SK-N-SH (cell line): ENCODE measurements around the gene ARMC7. TPM values are rescaled to one million over a fixed set of nuclear protein-coding genes. Genes with fewer than 3 reads are reported as not detected.

Experiments
- CTCF ChIA-PET: fragments of 300-600, 350-600 bp; formaldehyde crosslinking; extraction: SDS; loops from one replicate; lab custom pipeline; 2021; lab: Yijun Ruan, JAX
- POLR2A ChIA-PET: fragments of 350-600 bp; sonication (Branson Sonifier 250); formaldehyde crosslinking; extraction: SDS; loops from one replicate; lab custom pipeline; 2020; ENCODE audit warnings: antibody characterized with exemption, inconsistent platforms; lab: Yijun Ruan, JAX
- DNase-seq: peaks from one replicate; pipeline ENCODE4 v3.0.0; 2012
- H2AFZ ChIP-seq: fragments of 200-600 bp; sonication (generic); 2 replicates; pipeline ENCODE4 v1.8.1; 2016; ENCODE audit warnings: antibody characterized with exemption, mild to moderate bottlenecking, low read depth
- H3F3A ChIP-seq: fragments of 200-600 bp; sonication (generic); replicated peaks from 2 replicates; pipeline ENCODE3; 2016; ENCODE audit warnings: antibody characterized with exemption, mild to moderate bottlenecking; ENCODE audit not compliant: insufficient read depth
- H3K27ac ChIP-seq, 2 experiments: fragments of 200-500 bp in 1 of 2; fragments of 200-600 bp in 1 of 2; sonication (Bioruptor generic) in 1 of 2; sonication (generic), shearing (Covaris generic) in 1 of 2; 2 replicates each; pipeline versions ENCODE4 v1.5.1 to v1.6.1; 2014 to 2016; ENCODE audit warnings: low read depth in 2 of 2, inconsistent platforms in 1 of 2, low read length in 1 of 2, mild to moderate bottlenecking in 1 of 2, mixed read lengths in 1 of 2
- H3K27me3 ChIP-seq: fragments of 200-600 bp; sonication (generic), shearing (Covaris generic); 2 replicates; pipeline ENCODE4 v1.6.1; 2016; ENCODE audit warnings: mixed run types; ENCODE audit not compliant: insufficient read depth
- H3K36me3 ChIP-seq, 2 experiments: fragments of 200-500 bp in 1 of 2; fragments of 200-600 bp in 1 of 2; sonication (Bioruptor generic) in 1 of 2; sonication (generic) in 1 of 2; replicated peaks in 1 of 2; 2 replicates each; pipeline versions ENCODE3 to v1.5.1; 2014 to 2016; ENCODE audit warnings: low read length in 1 of 2, mild to moderate bottlenecking in 1 of 2; ENCODE audit not compliant: insufficient read depth in 2 of 2, control insufficient read depth in 1 of 2
- H3K4me1 ChIP-seq, 2 experiments: fragments of 200-500 bp in 1 of 2; fragments of 200-600 bp in 1 of 2; sonication (Bioruptor generic) in 1 of 2; sonication (generic), shearing (Covaris generic) in 1 of 2; 2 replicates each; pipeline versions ENCODE4 v1.5.1 to v1.6.1; 2014 to 2016; ENCODE audit warnings: low read depth in 1 of 2, low read length in 1 of 2, mixed run types in 1 of 2; ENCODE audit not compliant: insufficient read depth in 2 of 2, control insufficient read depth in 1 of 2
- H3K4me2 ChIP-seq: fragments of 200-600 bp; sonication (generic), shearing (Covaris generic); 2 replicates; pipeline ENCODE4 v1.6.1; 2017; ENCODE audit warnings: mixed run types
- H3K4me3 ChIP-seq, 2 experiments: fragments of 200-500 bp in 1 of 2; fragments of 200-600 bp in 1 of 2; sonication (Bioruptor generic) in 1 of 2; sonication (generic), shearing (Covaris generic) in 1 of 2; 2 replicates each; pipeline versions ENCODE4 v1.5.1 to v1.8.1; 2014 to 2016; ENCODE audit warnings: low read depth in 2 of 2, inconsistent platforms in 1 of 2, low read length in 1 of 2, mild to moderate bottlenecking in 1 of 2, mixed read lengths in 1 of 2, moderate library complexity in 1 of 2
- H3K79me2 ChIP-seq: fragments of 200-600 bp; sonication (generic); 2 replicates; pipeline ENCODE4 v1.8.1; 2017; ENCODE audit warnings: mild to moderate bottlenecking; ENCODE audit not compliant: insufficient read depth
- H3K9ac ChIP-seq: fragments of 200-600 bp; sonication (generic); 2 replicates; pipeline ENCODE4 v1.6.1; 2017; ENCODE audit warnings: mixed run types
- H3K9me2 ChIP-seq: fragments of 200-600 bp; sonication (generic); 2 replicates; pipeline ENCODE4 v1.6.1; 2017; ENCODE audit warnings: mixed run types
- H3K9me3 ChIP-seq: fragments of 200-600 bp; sonication (generic); 2 replicates; pipeline ENCODE4 v1.6.1; 2017; ENCODE audit warnings: mixed run types, mild to moderate bottlenecking, moderate library complexity
- H4K20me1 ChIP-seq: fragments of 200-600 bp; sonication (generic); 2 replicates; pipeline ENCODE4 v1.6.1; 2017; ENCODE audit warnings: mild to moderate bottlenecking, mixed run types; ENCODE audit not compliant: insufficient read depth
- ELF1 ChIP-seq: IDR thresholded peaks from 2 replicates; pipeline ENCODE4 v1.4.0; 2012
- EP300 ChIP-seq, 2 experiments: IDR thresholded peaks; 2 replicates each; pipeline versions ENCODE4 v1.4.0 to v1.6.1; 2012; ENCODE audit warnings: borderline replicate concordance in 1 of 2, low read depth in 1 of 2, low read length in 1 of 2
- EZH2phosphoT487 ChIP-seq: fragments of 200-600 bp; sonication (generic); IDR thresholded peaks from 2 replicates; pipeline ENCODE4 v1.6.1; 2017; ENCODE audit warnings: low read depth, mixed run types, mild to moderate bottlenecking, antibody characterized with exemption, moderate library complexity, borderline replicate concordance
- FOXJ3 ChIP-seq: sonication (generic); formaldehyde crosslinking; IDR thresholded peaks from 2 replicates; pipeline ENCODE4 v1.5.1; 2020; ENCODE audit warnings: mild to moderate bottlenecking, missing genetic modification reagents
- GATA2 ChIP-seq: sonication (generic); formaldehyde crosslinking; IDR thresholded peaks from 2 replicates; pipeline ENCODE4 v1.5.0; 2020; ENCODE audit warnings: mild to moderate bottlenecking, missing genetic modification reagents
- NFIC ChIP-seq: IDR thresholded peaks from 2 replicates; pipeline ENCODE4 v1.4.0; 2012; ENCODE audit warnings: borderline replicate concordance
- NRF1 ChIP-seq: IDR thresholded peaks from 2 replicates; pipeline ENCODE4 v1.6.1; 2012; ENCODE audit warnings: low read depth, mild to moderate bottlenecking, low read length
- RAD21 ChIP-seq: IDR thresholded peaks from 2 replicates; pipeline ENCODE4 v1.6.1; 2012; ENCODE audit warnings: mild to moderate bottlenecking, low read length
- RXRA ChIP-seq: IDR thresholded peaks from 2 replicates; pipeline ENCODE4 v1.4.0; 2012; ENCODE audit warnings: low read depth, mild to moderate bottlenecking, borderline replicate concordance
- SIN3A ChIP-seq: IDR thresholded peaks from 2 replicates; pipeline ENCODE4 v1.6.1; 2012; ENCODE audit warnings: low read depth, mild to moderate bottlenecking, low read length, moderate library complexity, borderline replicate concordance
- TAF1 ChIP-seq: IDR thresholded peaks from 2 replicates; pipeline ENCODE4 v1.6.1; 2012; ENCODE audit warnings: low read depth, mild to moderate bottlenecking, low read length, moderate library complexity, borderline replicate concordance
- TCF12 ChIP-seq: IDR thresholded peaks from 2 replicates; pipeline ENCODE4 v1.4.0; 2012
- TEAD4 ChIP-seq: IDR thresholded peaks from 2 replicates; pipeline ENCODE4 v1.4.0; 2012; ENCODE audit warnings: mild to moderate bottlenecking, borderline replicate concordance; ENCODE audit not compliant: insufficient read depth
- USF2 ChIP-seq: fragments of 150-350 bp; IDR thresholded peaks from 2 replicates; pipeline ENCODE4 v1.6.1; 2017; ENCODE audit warnings: antibody characterized with exemption, low read length, low read depth, borderline replicate concordance
- YY1 ChIP-seq: IDR thresholded peaks from 2 replicates; pipeline ENCODE4 v1.4.0; 2012; ENCODE audit warnings: low read depth, mild to moderate bottlenecking
- WGBS: methylation state at CpG from one replicate; pipeline ENCODE4 v1.1.6; 2017; ENCODE audit warnings: low lambda C conversion rate; 5-methylcytosine and 5-hydroxymethylcytosine counted together
- polyA plus RNA-seq, 3 experiments: library from polyadenylated mRNA; depleted of rRNA; stranded (reverse); fragments of >200 nt; gene quantifications; 2 replicates each; pipeline ENCODE4 v1.2.3, GENCODE V29; 2012
- TF ChIP-seq, protein P1 (sequence below): IDR thresholded peaks from 2 replicates; pipeline ENCODE4 v1.4.0; 2012; ENCODE audit warnings: low read depth, borderline replicate concordance

Gene ARMC7
- polyA plus RNA-seq, 1 of the 3 experiments (the other 2 are of a cell fraction) = 10.8 TPM

DNA sequence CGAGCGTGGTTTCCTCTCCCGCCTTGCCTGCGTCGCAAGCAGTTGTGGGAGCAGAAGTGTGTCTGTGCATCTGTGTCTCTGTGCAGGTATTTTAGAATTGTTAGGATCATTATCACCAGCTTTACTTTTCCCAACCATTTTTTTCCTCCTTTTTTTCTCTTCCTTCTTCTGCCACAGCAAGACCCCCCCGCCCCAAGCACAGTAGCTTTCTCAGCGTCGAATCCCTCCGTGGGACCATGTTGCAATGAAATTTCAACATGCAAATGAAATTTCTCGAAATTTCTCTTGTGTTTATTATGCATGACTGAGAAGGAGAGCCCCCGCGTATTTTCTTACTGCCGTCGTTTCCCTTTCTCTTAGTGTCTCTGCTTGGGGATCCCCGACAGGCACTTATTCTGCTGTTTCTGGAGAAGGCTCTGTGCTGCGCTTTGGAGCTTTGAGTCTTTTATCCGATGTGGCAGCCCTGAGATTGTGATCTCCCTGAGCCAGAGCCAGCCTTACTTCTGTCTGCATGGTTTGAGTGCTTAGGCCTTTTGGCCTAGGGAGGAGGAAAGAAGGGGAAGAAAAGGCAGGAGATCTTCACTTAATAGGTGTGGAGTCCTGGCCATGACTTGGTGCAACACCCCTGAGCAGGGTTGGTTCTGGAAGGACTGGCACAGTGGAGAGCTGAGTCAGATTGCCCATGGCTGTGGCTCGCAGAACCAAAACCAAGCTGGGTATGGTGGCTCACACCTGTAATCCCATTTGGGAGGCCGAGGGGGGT, 5.0 kb downstream of the ARMC7 start:
- TF ChIP-seq TCF12 (no peak), TEAD4 (no peak), RXRA (no peak), USF2 (no peak), TAF1 (no peak), SIN3A (no peak), EZH2phosphoT487 (no peak), GATA2 (CRISPR knock-in tag) (no peak), ELF1 (no peak), NRF1 (no peak), YY1 (no peak)
- TF ChIP-seq, protein P1, sequence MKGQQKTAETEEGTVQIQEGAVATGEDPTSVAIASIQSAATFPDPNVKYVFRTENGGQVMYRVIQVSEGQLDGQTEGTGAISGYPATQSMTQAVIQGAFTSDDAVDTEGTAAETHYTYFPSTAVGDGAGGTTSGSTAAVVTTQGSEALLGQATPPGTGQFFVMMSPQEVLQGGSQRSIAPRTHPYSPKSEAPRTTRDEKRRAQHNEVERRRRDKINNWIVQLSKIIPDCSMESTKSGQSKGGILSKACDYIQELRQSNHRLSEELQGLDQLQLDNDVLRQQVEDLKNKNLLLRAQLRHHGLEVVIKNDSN = no peak
- Histone ChIP-seq H3K4me2 (peak overlapping the region; percentile 48; the same call in 1 of the 2 replicates), H3K4me1 (peaks cover 0 to 12% of the 10 kb centered on the region in 2 experiments; a peak in 1 of 4 replicates), H3K9me3 (no peaks in the 10 kb centered on the region), H3K36me3 (peaks cover 0 to 9% of the 10 kb centered on the region in 2 experiments), H4K20me1 (no peaks in the 10 kb centered on the region), H3K9me2 (no peaks in the 10 kb centered on the region), H3K27me3 (no peaks in the 10 kb centered on the region), H3F3A (peaks cover 15% of the 10 kb centered on the region), H3K4me3 (no peak overlapping the region), H3K27ac (no peak overlapping the region), H3K79me2 (peaks cover 21% of the 10 kb centered on the region; the same call in 1 of the 2 replicates), H3K9ac (no peak overlapping the region), H2AFZ (peak overlapping the region; percentile 80; the same call in 1 of the 2 replicates)
- POLR2A ChIA-PET = interaction anchor here (1.0 to 2.3 kb wide), 8 partner anchors 10 to 153 kb away, joined by 3 to 22 read pairs (median 6); partner anchors contain the start of genes NT5C and SUMO2
- CTCF ChIA-PET = interaction anchor here (0.6 to 11.4 kb wide), 84 partner anchors 10 to 519 kb away, joined by 3 to 422 read pairs (median 6); partner anchors contain the start of genes ATP5PD, FDXR, GGA3 and GRB2
- 80% methylated on average over 19 of the region's 19 CpGs for WGBS
- DNase-seq = peak; percentile 9

DNA sequence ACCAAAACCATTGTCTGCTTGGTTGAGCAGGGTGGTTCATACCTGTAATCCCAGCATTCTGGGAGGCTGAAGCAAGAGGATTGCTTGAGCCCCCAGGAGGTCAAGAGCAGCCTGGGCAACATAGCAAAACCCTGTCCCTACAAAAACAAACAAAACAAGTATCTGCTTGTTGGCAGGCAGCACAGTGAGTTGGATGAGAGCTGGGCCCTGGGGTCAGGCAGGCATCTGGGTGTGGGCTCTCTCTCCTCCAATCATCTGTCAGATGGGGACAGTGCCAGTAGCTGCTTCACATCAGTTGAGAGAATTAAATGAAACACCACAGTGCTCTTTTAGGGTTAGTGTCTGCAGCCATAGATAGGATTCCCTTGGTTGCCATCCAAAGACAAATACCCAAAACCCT, 5.8 kb downstream of the ARMC7 start:
- Histone ChIP-seq H3K36me3 (peaks cover 0 to 9% of the 10 kb centered on the region in 2 experiments), H3F3A (peaks cover 15% of the 10 kb centered on the region), H3K27me3 (no peaks in the 10 kb centered on the region), H3K9me3 (no peaks in the 10 kb centered on the region), H3K9me2 (no peaks in the 10 kb centered on the region), H2AFZ (no peak overlapping the region), H3K9ac (no peak overlapping the region), H3K4me3 (no peak overlapping the region), H3K79me2 (peaks cover 18% of the 10 kb centered on the region; the same call in 1 of the 2 replicates), H3K4me1 (peaks cover 0 to 11% of the 10 kb centered on the region in 2 experiments; a peak in 1 of 4 replicates), H3K27ac (no peak overlapping the region), H3K4me2 (no peak overlapping the region), H4K20me1 (no peaks in the 10 kb centered on the region)
- POLR2A ChIA-PET = interaction anchor here (0.5 to 2.3 kb wide), 2 partner anchors 15 to 167 kb away, joined by 3 to 22 read pairs; partner anchors contain the start of gene NT5C
- no peak for DNase-seq
- TF ChIP-seq NRF1 = no peak
- TF ChIP-seq EZH2phosphoT487 = no peak
- no peak for TF ChIP-seq SIN3A
- TF ChIP-seq FOXJ3 (CRISPR knock-in tag) = no peak
- no peak for TF ChIP-seq NFIC
- no peak for TF ChIP-seq RAD21
- TF ChIP-seq EP300 (IDR thresholded peaks at IDR 0.05; ENCODE audit: borderline replicate concordance in 1 of 2, low read depth in 1 of 2, low read length in 1 of 2) = no peak
- CTCF ChIA-PET = interaction anchor here (0.6 to 11.4 kb wide), 14 partner anchors 11 to 297 kb away, joined by 3 to 422 read pairs (median 8); partner anchors contain the start of genes NT5C and NUP85
